ENCODE results near the gene ATP1B3. TPM values are rescaled to one million over a fixed set of nuclear protein-coding genes. Genes with fewer than 3 reads are reported as not detected.
"Not testable (repeated sequence)": the region's sequence is repeated elsewhere in the genome, so short reads cannot be mapped to it uniquely, and the experiment has no call there.

ATP1B3 gene
- total RNA-seq, 2 donors from 2014 or later: 110 to 156 TPM

DNA sequence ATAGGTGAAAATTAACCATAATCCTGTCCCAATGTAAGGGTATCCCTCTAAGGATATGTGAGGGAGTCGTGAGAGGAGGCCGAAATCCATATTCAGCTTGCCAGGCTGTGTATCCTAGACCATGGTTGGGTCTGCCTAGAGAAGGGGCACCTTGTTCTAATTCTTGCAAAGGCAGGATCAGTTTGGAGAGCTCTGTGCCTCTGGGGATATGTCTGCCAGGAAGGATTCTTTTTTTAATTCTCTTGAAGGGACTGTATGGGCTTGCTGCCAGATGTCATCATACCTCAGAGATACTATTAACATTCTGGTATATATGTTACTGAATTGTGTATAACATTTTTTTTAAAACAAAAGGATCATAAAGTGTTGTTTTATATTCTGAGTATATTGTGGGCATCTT, 2.4 kb downstream of the ATP1B3 start:
- Mint-ChIP-seq H3K9me3 (no peaks in the 10 kb centered on the region), H3K27ac (peak overlapping the region; percentile 94 to 95), H3K36me3 (peaks cover 20 to 29% of the 10 kb centered on the region in 2 donors)
- ATAC-seq (no peak), DNase-seq (ENCODE audit: low spot score in 2 of 2) (no peak)

DNA sequence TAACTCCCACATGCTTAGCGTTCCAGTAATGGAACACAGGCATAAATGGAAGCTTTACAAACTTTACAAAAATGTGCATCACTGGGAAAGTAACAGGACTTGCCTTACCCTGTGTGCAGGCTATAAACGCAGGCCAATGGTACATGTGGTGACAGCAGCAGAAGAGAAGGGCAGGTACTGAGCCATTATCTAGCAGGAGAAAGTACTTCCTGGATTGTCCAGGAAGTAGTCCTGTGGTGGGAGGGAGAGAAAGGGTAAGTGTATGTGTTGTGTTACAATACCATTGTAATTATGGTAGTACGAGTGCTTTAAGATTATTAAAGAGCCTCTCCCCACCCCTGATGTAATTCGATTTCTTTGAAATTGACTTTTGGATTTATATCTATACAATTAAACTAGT, 5.3 kb downstream of the ATP1B3 start:
- DNase-seq (ENCODE audit: low spot score in 2 of 2) (no peak), ATAC-seq (no peak)
- Mint-ChIP-seq H3K27ac (peak overlapping the region in 1 of 2 donors; percentile 66), H3K36me3 (peaks cover 26 to 56% of the 10 kb centered on the region in 2 donors), H3K9me3 (peaks cover 0 to 5% of the 10 kb centered on the region in 2 donors)

DNA sequence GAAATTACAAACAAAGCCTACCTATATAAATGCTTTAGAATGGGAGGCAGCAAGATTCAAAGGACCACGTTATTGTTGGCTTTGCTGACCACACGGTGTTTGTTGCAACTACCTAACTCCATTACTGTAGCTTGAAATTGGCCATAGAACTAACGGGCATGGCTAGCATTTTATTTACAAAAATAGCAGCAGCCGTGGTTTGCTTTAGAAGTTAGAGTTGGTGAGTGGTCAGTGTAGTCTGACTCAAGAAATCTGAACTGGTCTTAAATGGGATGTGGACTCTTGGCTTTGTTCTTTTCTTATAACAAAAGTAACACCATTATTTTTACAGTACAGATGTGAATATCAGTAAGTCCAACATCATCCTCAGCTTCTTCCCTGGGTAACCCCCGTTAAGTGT, 10.6 kb downstream of the ATP1B3 start:
- no peak for DNase-seq (ENCODE audit: low spot score in 2 of 2)
- H3K27ac Mint-ChIP-seq: no peak overlapping the region
- H3K9me3 Mint-ChIP-seq: peaks cover 4 to 22% of the 10 kb centered on the region in 2 donors
- ATAC-seq: no peak
- peaks cover 13 to 52% of the 10 kb centered on the region in 2 donors for H3K36me3 Mint-ChIP-seq

DNA sequence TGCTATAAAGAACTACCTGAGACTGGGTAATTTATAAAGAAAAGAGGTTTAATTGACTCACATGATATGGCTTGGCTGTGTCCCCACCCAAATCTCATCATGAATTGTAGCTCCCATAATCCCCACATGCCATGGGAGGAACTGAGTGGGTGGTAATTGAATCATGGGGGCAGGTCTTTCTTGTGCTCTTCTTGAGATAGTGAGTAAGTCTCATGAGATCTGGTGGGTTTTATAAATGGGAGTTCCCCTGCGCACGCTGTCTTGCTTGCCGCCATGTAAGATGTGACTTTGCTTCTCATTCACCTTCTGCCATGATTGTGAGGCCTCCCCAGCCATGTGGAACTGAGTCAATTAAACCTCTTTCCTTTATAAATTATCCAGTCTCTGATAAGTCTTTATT, 12.1 kb downstream of the ATP1B3 start:
- peaks cover 13 to 54% of the 10 kb centered on the region in 2 donors for H3K36me3 Mint-ChIP-seq
- H3K27ac Mint-ChIP-seq: peak overlapping the region; percentile 11 to 19
- ATAC-seq: peak in 1 of 2 donors; percentile 80
- not testable (repeated sequence) for DNase-seq (ENCODE audit: low spot score in 2 of 2)
- H3K9me3 Mint-ChIP-seq: peaks cover 4 to 22% of the 10 kb centered on the region in 2 donors

DNA sequence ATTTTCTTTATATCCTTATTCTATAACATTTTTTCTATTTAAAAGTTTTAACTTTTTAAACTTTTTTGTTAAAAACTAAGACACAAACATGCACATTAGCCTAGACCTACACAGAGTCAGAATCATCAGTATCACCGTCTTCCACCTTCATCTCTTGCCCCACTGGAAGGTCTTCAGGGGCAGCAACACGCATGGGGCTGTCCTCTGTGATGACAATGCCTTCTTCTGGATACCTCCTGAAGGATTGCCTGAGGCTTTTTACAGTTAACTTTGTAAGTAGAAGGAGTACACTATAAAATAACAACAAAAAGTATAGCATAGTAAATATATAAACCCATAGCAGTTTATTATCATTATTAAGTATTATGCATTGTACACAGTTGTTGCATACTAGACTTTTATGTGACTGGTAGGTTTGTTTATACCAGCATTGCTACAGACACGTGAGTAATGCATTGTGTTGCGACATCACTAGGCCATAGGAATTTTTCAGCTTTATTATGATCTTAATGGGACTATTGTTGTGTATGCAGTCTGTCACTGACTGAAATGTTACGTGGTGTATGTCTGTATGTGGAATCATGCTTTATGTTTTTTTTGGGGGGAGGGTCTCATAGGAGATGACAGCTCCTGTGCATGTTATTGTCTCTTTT, 18.2 kb downstream of the ATP1B3 start:
- peaks cover 14 to 46% of the 10 kb centered on the region in 2 donors for H3K36me3 Mint-ChIP-seq
- H3K27ac Mint-ChIP-seq: no peak overlapping the region
- peak in 1 of 2 donors; percentile 21 for ATAC-seq

DNA sequence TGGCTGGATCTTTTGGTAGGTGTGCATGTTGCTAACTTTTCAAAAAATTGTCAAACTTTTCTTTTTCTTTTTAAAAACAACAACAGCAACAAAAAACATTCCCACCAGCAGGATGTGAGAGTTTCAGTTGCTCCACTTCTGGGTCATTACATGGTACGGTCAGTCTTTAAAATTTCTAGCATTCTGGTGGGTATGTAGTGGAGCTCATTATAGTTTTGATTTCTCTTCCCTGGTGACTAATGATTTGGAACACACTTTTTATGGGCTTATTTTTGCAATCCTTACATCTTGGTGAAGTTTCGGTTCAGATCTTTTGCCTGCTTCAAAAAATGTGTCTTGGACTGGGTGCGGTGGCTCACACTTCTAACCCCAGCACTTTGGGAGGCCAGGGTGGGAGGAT, 19.3 kb downstream of the ATP1B3 start:
- Mint-ChIP-seq H3K27ac (no peak overlapping the region), H3K36me3 (peaks cover 14 to 55% of the 10 kb centered on the region in 2 donors), H3K9me3 (peaks cover 3 to 16% of the 10 kb centered on the region in 2 donors)
- ATAC-seq (no peak), DNase-seq (ENCODE audit: low spot score in 2 of 2) (no peak)

More for the DNA sequence above, 18.2 kb downstream of the ATP1B3 start:
- DNase-seq (ENCODE audit: low spot score in 2 of 2): no peak
- H3K9me3 Mint-ChIP-seq: peaks cover 3 to 10% of the 10 kb centered on the region in 2 donors

DNA sequence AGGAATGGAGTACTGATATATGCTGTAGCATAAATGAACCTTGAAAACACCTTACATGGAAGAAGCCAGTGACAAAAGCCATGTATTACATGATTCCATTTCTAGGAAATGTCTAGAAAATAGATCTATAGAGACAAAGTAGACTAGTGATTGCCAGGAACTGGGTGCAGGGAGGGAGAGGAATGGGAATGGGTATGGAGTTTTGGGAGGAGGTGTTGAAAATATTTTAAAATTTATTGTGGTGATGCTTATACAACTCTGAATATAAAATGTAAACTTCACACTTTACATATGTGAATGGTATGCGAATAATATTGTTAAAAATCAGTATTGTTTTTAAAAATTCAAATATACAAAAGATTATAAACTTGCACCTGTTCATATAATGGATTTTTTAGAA, 22.5 kb downstream of the ATP1B3 start:
- Mint-ChIP-seq H3K36me3 (peaks cover 14 to 58% of the 10 kb centered on the region in 2 donors), H3K9me3 (peaks cover 3 to 16% of the 10 kb centered on the region in 2 donors)
- ATAC-seq: no peak

DNA sequence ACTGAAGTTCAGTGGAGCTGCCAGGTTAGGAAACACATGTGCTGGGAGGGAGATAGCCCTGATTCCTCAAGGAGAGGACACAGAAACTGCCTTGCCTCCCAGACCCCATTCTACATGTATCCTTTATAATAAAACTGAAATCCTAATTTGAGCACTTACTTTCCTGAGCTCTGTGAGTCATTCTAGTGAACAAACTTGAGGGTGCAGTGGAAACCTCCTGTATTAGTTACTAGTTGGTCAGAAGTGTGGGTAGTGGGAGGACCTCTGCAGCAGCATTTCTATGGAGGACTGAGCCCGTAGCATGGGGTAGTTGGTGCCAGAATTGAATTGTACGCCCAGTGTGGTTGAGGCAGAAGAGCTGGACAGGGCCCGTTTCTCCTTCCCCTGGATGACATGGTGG, 23.9 kb downstream of the ATP1B3 start:
- Mint-ChIP-seq H3K27ac (no peak overlapping the region), H3K36me3 (peaks cover 8 to 57% of the 10 kb centered on the region in 2 donors), H3K9me3 (peaks cover 3 to 16% of the 10 kb centered on the region in 2 donors)
- ATAC-seq: peak; percentile 75 to 89
- DNase-seq (ENCODE audit: low spot score in 2 of 2): no peak

More for the DNA sequence above, 22.5 kb downstream of the ATP1B3 start:
- peak overlapping the region in 1 of 2 donors; percentile 73 for H3K27ac Mint-ChIP-seq
- DNase-seq (ENCODE audit: low spot score in 2 of 2): no peak

DNA sequence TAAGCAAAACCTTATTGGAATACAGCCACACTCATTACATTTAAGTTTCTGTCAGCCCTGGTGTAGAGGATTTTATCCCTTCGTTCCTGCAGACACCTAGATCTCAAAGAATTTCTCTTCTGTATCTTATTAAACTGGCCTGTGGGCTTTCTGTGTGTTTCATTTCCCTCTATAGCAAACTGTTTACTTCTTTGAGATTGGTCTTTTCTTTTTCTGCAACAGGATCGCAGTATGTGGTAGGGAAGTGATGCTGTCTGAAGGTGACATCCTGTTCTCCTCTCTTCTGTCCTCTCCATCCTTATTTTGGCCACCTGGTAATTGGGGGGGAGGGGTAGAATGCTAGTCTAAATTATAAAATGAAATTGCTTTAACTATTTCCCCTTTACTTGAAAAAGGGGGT, 25.5 kb downstream of the ATP1B3 start:
- no peak for ATAC-seq
- Mint-ChIP-seq H3K36me3 (peaks cover 5 to 50% of the 10 kb centered on the region in 2 donors), H3K9me3 (peaks cover 3 to 15% of the 10 kb centered on the region in 2 donors), H3K27ac (no peak overlapping the region)
- no peak for DNase-seq (ENCODE audit: low spot score in 2 of 2)

DNA sequence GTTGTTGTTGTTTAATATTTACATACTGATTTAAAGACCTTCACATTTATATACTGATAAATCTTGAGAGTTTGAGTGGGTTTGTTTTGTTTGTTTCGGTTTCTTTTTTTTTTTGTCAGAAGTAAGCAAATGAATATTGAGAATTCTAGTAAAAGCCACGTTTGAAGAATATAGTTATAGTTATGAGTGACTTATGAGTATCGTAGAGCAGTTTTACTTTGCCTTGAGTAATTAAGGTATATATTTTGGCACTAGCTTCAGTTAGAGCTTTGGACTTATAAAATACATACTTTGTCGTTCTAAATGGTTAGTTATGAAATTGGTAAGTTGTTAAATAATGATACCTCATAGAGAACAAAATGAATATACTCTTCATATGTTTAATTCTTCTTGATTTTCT, 27.8 kb downstream of the ATP1B3 start:
- H3K27ac Mint-ChIP-seq: peak overlapping the region in 1 of 2 donors; percentile 87
- ATAC-seq (peak in 1 of 2 donors; percentile 87), DNase-seq (ENCODE audit: low spot score in 2 of 2) (no peak)
- peaks cover 0 to 6% of the 10 kb centered on the region in 2 donors for H3K9me3 Mint-ChIP-seq
- peaks cover 12 to 45% of the 10 kb centered on the region in 2 donors for H3K36me3 Mint-ChIP-seq

DNA sequence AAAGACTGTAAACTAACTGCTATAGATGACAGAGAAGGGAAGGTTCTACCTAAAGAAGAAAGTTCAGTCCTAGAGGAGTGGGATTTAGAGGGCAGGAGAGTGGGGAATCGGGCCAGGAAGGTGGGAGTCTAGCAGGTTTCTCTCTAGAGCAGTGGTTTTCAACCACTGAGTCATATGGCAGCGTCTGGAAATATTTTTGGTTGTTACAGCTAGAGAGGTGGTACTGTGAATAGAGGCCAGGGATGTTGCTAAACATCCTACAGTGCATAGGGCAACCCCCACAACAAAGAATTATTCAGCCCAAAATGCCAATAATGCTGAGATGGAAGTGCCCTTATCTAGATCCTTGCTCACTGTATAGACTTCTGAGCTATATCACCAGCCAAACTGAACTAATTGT, 28.7 kb downstream of the ATP1B3 start:
- peak overlapping the region in 1 of 2 donors; percentile 87 for H3K27ac Mint-ChIP-seq
- ATAC-seq (peak; percentile 9 to 52), DNase-seq (ENCODE audit: low spot score in 2 of 2) (no peak)
- H3K36me3 Mint-ChIP-seq: peaks cover 15 to 49% of the 10 kb centered on the region in 2 donors
- H3K9me3 Mint-ChIP-seq: peaks cover 0 to 5% of the 10 kb centered on the region in 2 donors

DNA sequence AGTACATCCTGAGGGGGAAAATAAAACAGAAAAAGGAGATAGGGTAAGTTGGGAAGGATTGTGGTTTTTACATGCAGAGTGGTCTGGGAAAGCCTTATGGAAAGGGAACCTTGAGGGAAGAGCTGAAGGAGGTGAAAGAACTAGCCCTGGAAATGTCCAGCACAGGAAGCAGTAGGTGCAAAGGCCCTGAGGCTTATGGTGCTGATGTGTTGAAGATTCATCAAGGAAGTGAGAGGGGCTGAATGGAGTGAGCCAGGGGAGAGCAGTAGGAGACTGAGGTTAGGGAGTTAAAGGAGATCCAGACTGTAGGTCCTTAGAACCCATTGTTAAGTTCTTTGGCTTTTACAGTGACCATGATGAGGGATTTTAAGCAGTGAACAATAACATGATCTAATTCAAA, 33.0 kb downstream of the ATP1B3 start:
- H3K27ac Mint-ChIP-seq: peak overlapping the region in 1 of 2 donors; percentile 93

DNA sequence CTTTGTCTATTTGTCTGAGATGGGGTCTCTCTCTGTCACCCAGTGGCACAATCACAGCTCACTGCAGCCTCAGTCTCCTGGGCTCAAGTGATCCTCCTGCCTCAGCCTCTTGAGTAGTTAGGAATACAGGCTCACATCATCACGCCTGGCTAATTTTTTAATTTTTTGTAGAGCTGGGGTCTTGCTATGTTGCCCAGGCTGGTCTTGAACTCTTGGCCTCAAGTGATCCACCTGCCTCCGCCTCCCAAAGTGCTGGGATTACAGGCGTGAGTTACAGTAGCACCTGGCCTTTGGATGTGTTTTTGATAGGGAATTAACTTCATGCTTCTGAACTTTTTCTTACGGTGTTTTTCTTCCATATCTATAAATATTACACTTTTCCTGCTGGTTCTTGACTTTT, 33.5 kb downstream of the ATP1B3 start:
- ATAC-seq; H3K9me3 Mint-ChIP-seq; H3K27ac Mint-ChIP-seq; DNase-seq (ENCODE audit: low spot score in 2 of 2): not testable (repeated sequence)
- peaks cover 21 to 66% of the 10 kb centered on the region in 2 donors for H3K36me3 Mint-ChIP-seq

More for the DNA sequence above, 33.0 kb downstream of the ATP1B3 start:
- peaks cover 21 to 67% of the 10 kb centered on the region in 2 donors for H3K36me3 Mint-ChIP-seq
- ATAC-seq: no peak
- DNase-seq (ENCODE audit: low spot score in 2 of 2): no peak
- H3K9me3 Mint-ChIP-seq: peaks cover 0 to 8% of the 10 kb centered on the region in 2 donors

DNA sequence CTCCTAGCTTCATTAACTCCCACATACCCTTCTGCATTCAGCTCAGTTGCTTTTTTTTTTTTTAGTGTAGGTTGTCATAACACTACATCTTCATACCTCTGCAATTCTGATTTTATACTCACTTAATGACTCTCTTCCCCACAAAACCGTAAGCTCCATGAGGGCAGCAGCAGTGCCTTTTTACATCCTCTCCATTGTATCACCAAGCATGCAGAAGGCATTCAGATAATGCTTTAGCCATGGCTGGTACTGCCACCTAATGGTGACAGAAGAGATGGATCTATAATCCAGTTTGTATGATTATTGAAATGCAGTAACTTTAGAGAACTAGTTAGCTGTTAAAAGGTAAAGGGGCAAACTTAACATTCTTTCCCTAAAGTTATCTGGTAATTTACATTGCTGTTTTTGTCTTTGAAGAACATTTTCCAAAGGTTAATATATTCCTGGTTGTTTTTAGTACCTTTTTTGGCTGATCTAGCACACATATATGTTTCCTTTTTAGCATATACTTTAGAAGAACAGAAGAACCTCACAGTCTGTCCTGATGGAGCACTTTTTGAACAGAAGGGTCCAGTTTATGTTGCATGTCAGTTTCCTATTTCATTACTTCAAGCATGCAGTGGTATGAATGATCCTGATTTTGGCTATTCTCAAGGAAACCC, 36.8 kb downstream of the ATP1B3 start:
- DNase-seq (ENCODE audit: low spot score in 2 of 2) (peak in 1 of 2 donors; percentile 56), ATAC-seq (peak; percentile 81 to 93)
- H3K27ac Mint-ChIP-seq: no peak overlapping the region
- H3K9me3 Mint-ChIP-seq: peaks cover 0 to 8% of the 10 kb centered on the region in 2 donors
- H3K36me3 Mint-ChIP-seq: peaks cover 18 to 61% of the 10 kb centered on the region in 2 donors

DNA sequence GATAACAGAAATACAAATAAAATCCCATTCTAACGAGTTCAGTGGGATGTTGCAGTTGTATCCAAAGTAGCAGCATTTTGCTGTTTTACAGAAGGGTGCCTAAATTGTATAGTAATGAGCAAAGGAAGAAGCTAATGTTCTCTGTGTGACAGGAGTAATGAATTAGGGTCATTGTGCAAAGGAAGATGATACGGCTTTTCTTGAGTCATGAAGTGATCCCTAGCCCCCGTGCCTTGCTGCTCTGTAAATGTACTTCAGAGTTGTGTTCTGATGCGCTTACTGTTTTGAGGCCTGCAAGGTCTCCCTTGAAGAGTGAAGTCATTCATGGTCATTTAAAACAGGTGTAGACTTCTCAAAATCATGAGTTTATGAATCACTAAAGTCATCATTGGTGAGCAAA, 37.9 kb downstream of the ATP1B3 start:
- no peak for DNase-seq (ENCODE audit: low spot score in 2 of 2)
- peaks cover 8 to 51% of the 10 kb centered on the region in 2 donors for H3K36me3 Mint-ChIP-seq
- no peak for ATAC-seq
- no peak overlapping the region for H3K27ac Mint-ChIP-seq
- peaks cover 0 to 8% of the 10 kb centered on the region in 2 donors for H3K9me3 Mint-ChIP-seq

DNA sequence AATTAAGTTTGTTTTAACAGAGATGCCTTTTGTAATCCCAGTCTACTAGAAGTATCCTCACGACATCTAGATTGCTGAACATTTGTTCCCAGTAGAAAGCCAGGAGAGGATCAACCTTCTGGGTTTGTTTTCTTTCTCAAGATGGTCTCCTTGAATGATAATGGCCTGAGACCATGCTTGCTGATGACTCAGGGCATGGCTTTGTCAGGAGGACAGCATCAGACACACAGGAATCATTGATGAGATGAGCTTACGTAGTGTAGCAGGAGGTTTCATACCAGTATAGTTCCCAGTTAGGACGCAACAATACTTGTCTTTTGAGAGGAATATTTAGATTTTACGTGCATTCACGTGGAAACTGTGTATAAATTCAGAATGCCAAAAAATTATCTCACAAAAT, 38.6 kb downstream of the ATP1B3 start:
- DNase-seq (ENCODE audit: low spot score in 2 of 2) (no peak), ATAC-seq (no peak)
- peaks cover 0 to 8% of the 10 kb centered on the region in 2 donors for H3K9me3 Mint-ChIP-seq
- peaks cover 6 to 45% of the 10 kb centered on the region in 2 donors for H3K36me3 Mint-ChIP-seq
- no peak overlapping the region for H3K27ac Mint-ChIP-seq

DNA sequence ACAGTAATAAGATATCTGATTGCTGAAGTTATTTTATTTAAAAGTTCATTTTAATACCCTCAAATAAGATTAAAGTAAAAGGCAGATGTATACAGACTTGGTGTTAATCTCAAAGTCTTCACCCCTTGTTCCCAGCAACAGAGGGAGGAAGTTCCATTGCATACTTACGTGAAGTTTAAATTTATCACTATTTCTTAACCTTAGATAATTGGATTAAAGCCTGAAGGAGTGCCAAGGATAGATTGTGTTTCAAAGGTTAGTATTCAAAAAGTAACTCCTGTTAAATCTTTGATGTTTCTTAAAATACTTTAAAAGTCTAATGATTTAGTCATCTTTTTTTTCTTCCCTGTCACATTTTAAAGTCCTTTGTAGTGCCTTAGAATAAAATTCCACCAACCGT, 39.3 kb downstream of the ATP1B3 start:
- H3K9me3 Mint-ChIP-seq: peaks cover 0 to 8% of the 10 kb centered on the region in 2 donors
- DNase-seq (ENCODE audit: low spot score in 2 of 2): no peak
- peaks cover 6 to 39% of the 10 kb centered on the region in 2 donors for H3K36me3 Mint-ChIP-seq
- no peak overlapping the region for H3K27ac Mint-ChIP-seq
- no peak for ATAC-seq

Measured in activated naive CD4-positive, alpha-beta T cell treated with anti-CD3 and anti-CD28 coated beads, Interleukin-2, amount 50 U/mL, for 72 hours (primary cell).